Gastroesophageal sphincter (tissue), 4 donors: Measurements from ENCODE around the gene SERPINB5. TPM values are rescaled to one million over a fixed set of nuclear protein-coding genes. Genes with fewer than 3 reads are reported as not detected.

ENCODE experiments used
- ATAC-seq: fragments of 150-250 bp; one replicate; pipeline ENCODE4 v1.9.1; 2016; ENCODE audit warnings: mild to moderate bottlenecking, moderate library complexity
- H3K27ac ChIP-seq, 4 donors: fragments of 200-600 bp; sonication (generic) in 3 of 4; 1 replicate in 3 of 4; 2 replicates in 1 of 4; pipeline ENCODE4 v1.5.1; 2016 to 2019
- H3K27me3 ChIP-seq: fragments of 200-600 bp; sonication (generic); one replicate; pipeline ENCODE4 v1.5.1; 2019
- H3K36me3 ChIP-seq, 2 donors: fragments of 200-600 bp; sonication (generic); one replicate each; pipeline ENCODE4 v1.5.1; 2019; ENCODE audit warnings: control low read depth in 1 of 2
- H3K4me1 ChIP-seq, 3 donors: fragments of 200-600 bp; sonication (generic); 1 replicate in 2 of 3; 2 replicates in 1 of 3; pipeline ENCODE4 v1.5.1; 2016 to 2019; ENCODE audit warnings: control low read depth in 2 of 3
- H3K4me3 ChIP-seq, 2 donors: fragments of 200-600 bp; sonication (generic); one replicate each; pipeline ENCODE4 v1.5.1; 2019; ENCODE audit warnings: mild to moderate bottlenecking in 1 of 2, moderate library complexity in 1 of 2
- H3K9me3 ChIP-seq, 3 donors: fragments of 200-600 bp; sonication (generic); one replicate each; pipeline ENCODE4 v1.5.1; 2017 to 2019; ENCODE audit warnings: control low read depth in 2 of 3
- CTCF ChIP-seq, 4 experiments: fragments of 200-600 bp in 2 of 4; fragments of 450-650 bp in 2 of 4; sonication (generic) in 1 of 4; IDR thresholded peaks; one replicate each; pipeline ENCODE4 v1.5.1; 2017 to 2019; ENCODE audit warnings: antibody characterized with exemption in 4 of 4, mild to moderate bottlenecking in 2 of 4, moderate library complexity in 2 of 4
- EP300 ChIP-seq: sonication (generic); formaldehyde crosslinking; IDR thresholded peaks from one replicate; pipeline ENCODE4 v1.6.1; 2017; ENCODE audit warnings: antibody characterized with exemption, mild to moderate bottlenecking
- POLR2A ChIP-seq, 2 donors: fragments of 450-650 bp; IDR thresholded peaks; one replicate each; pipeline ENCODE4 v1.6.1; 2017; ENCODE audit warnings: antibody characterized with exemption in 2 of 2, mild to moderate bottlenecking in 2 of 2, moderate library complexity in 1 of 2
- POLR2AphosphoS5 ChIP-seq: sonication (generic); formaldehyde crosslinking; IDR thresholded peaks from one replicate; pipeline ENCODE4 v1.6.1; 2017; ENCODE audit warnings: antibody characterized with exemption
- WGBS, 2 donors: methylation state at CpG; one replicate each; pipeline ENCODE4 v1.1.5; 2018; ENCODE audit warnings: low coverage in 1 of 2; 5-methylcytosine and 5-hydroxymethylcytosine counted together
- total RNA-seq, 4 donors: library from RNA; depleted of rRNA; stranded (reverse); fragments of >200 nt; gene quantifications; one replicate each; pipeline ENCODE4 v1.1.0, GENCODE V29; 2016

The SERPINB5 gene
- total RNA-seq, 4 donors from 2014 or later = 0.13 to 11.5 (median 1.1) TPM; not detected in 1

- H3K9me3 ChIP-seq = no peaks in the 10 kb centered on the region
- H3K4me1 ChIP-seq = peaks cover 0 to 4% (median 0%) of the 10 kb centered on the region in 3 donors
- no peaks in the 10 kb centered on the region for H3K36me3 ChIP-seq
- no peak for ATAC-seq
- no peaks in the 10 kb centered on the region for H3K27me3 ChIP-seq
- H3K27ac ChIP-seq = no peak overlapping the region
- 79 to 98% methylated on average over 4 to 5 of the region's 6 CpGs for WGBS, 2 donors
- TF ChIP-seq POLR2A (IDR thresholded peaks at IDR 0.05) (no peak), EP300 (no peak), POLR2AphosphoS5 (no peak), CTCF (IDR thresholded peaks at IDR 0.05) (no peak)
- no peak overlapping the region for H3K4me3 ChIP-seq
These were observed 32.9 kb upstream of the SERPINB5 start for GRCh38 chr18:63443829-63444228.

GRCh38 chr18:63444580-63444979 lies 32.2 kb upstream of the SERPINB5 start:
- Histone ChIP-seq H3K4me1 (peaks cover 0 to 4% (median 0%) of the 10 kb centered on the region in 3 donors), H3K4me3 (no peak overlapping the region), H3K27ac (peak overlapping the region in 2 of 4 donors; percentile 38 to 43), H3K9me3 (no peaks in the 10 kb centered on the region), H3K36me3 (no peaks in the 10 kb centered on the region), H3K27me3 (no peaks in the 10 kb centered on the region)
- peak; percentile 86 for ATAC-seq
- WGBS, 2 donors = 59 to 63% methylated on average over 6 of the region's 6 CpGs
- no peak for TF ChIP-seq CTCF (IDR thresholded peaks at IDR 0.05)
- peak; percentile 23 for TF ChIP-seq POLR2AphosphoS5

- Histone ChIP-seq H3K9me3 (no peaks in the 10 kb centered on the region), H3K4me3 (no peak overlapping the region), H3K4me1 (peaks cover 0 to 4% (median 0%) of the 10 kb centered on the region in 3 donors), H3K27ac (peak overlapping the region in 3 of 4 donors; percentile 38 to 48 (median 43)), H3K27me3 (no peaks in the 10 kb centered on the region), H3K36me3 (no peaks in the 10 kb centered on the region)
- ATAC-seq = no peak
- 52 to 60% methylated on average over 1 to 2 of the region's 2 CpGs for WGBS, 2 donors
- TF ChIP-seq CTCF (IDR thresholded peaks at IDR 0.05) = no peak
- TF ChIP-seq POLR2AphosphoS5 = no peak
- no peak for TF ChIP-seq EP300
- no peak for TF ChIP-seq POLR2A (IDR thresholded peaks at IDR 0.05)
These were observed 31.7 kb upstream of the SERPINB5 start for GRCh38 chr18:63445037-63445436.

GRCh38 chr18:63446266-63446665 lies 30.5 kb upstream of the SERPINB5 start:
- peaks cover 0 to 4% (median 0%) of the 10 kb centered on the region in 3 donors for H3K4me1 ChIP-seq
- TF ChIP-seq POLR2AphosphoS5 (no peak), EP300 (no peak), POLR2A (IDR thresholded peaks at IDR 0.05) (no peak), CTCF (IDR thresholded peaks at IDR 0.05) (no peak)
- no peaks in the 10 kb centered on the region for H3K27me3 ChIP-seq
- no peak overlapping the region for H3K27ac ChIP-seq
- WGBS, 2 donors = 81 to 100% methylated on average over 1 to 3 of the region's 3 CpGs
- no peak overlapping the region for H3K4me3 ChIP-seq
- no peak for ATAC-seq
- no peaks in the 10 kb centered on the region for H3K9me3 ChIP-seq
- H3K36me3 ChIP-seq = no peaks in the 10 kb centered on the region

- TF ChIP-seq POLR2AphosphoS5 (no peak), EP300 (no peak), POLR2A (IDR thresholded peaks at IDR 0.05) (no peak), CTCF (IDR thresholded peaks at IDR 0.05) (no peak)
- ATAC-seq = no peak
- H3K36me3 ChIP-seq = no peaks in the 10 kb centered on the region
- H3K4me3 ChIP-seq = no peak overlapping the region
- WGBS, 2 donors = 73 to 93% methylated on average over 5 of the region's 5 CpGs
- H3K9me3 ChIP-seq = no peaks in the 10 kb centered on the region
- H3K27me3 ChIP-seq = no peaks in the 10 kb centered on the region
- H3K27ac ChIP-seq = no peak overlapping the region
- peaks cover 0 to 4% (median 0%) of the 10 kb centered on the region in 3 donors for H3K4me1 ChIP-seq
These were observed 29.7 kb upstream of the SERPINB5 start for GRCh38 chr18:63447066-63447465.
